Endodermal cell (in vitro differentiated cells): ENCODE measurements around the gene TMEM100. TPM values are rescaled to one million over a fixed set of nuclear protein-coding genes. Genes with fewer than 3 reads are reported as not detected.
"Not testable (repeated sequence)": the region's sequence is repeated elsewhere in the genome, so short reads cannot be mapped to it uniquely, and the experiment has no call there.

Experiments
- DNase-seq: peaks from one replicate; pipeline ENCODE4 v3.0.0-alpha.2; 2017
- H3K27ac ChIP-seq: 2 replicates; pipeline ENCODE4 v1.5.1; 2013; ENCODE audit warnings: mild to moderate bottlenecking, low read depth, low read length, moderate library complexity
- H3K27me3 ChIP-seq: 2 replicates; pipeline ENCODE4 v1.6.1; 2013; ENCODE audit warnings: mild to moderate bottlenecking, low read length, moderate library complexity; ENCODE audit not compliant: insufficient read depth, control insufficient read depth, poor library complexity, severe bottlenecking
- H3K36me3 ChIP-seq: 2 replicates; pipeline ENCODE4 v1.7.0; 2013; ENCODE audit warnings: mild to moderate bottlenecking, low read length, moderate library complexity; ENCODE audit not compliant: control insufficient read depth, insufficient read depth
- H3K4me1 ChIP-seq: one replicate; pipeline ENCODE4 v1.7.0; 2013; ENCODE audit warnings: low read length; ENCODE audit not compliant: control insufficient read depth, insufficient read depth
- H3K4me3 ChIP-seq: 2 replicates; pipeline ENCODE4 v1.5.1; 2013; ENCODE audit warnings: mild to moderate bottlenecking, low read length, moderate library complexity
- H3K9ac ChIP-seq: 2 replicates; pipeline ENCODE4 v1.6.1; 2013; ENCODE audit warnings: mild to moderate bottlenecking, low read length, moderate library complexity; ENCODE audit not compliant: poor library complexity, severe bottlenecking; ENCODE audit errors: extremely low read depth
- H3K9me3 ChIP-seq: 2 replicates; pipeline ENCODE4 v1.6.1; 2013; ENCODE audit warnings: mild to moderate bottlenecking, low read length, moderate library complexity; ENCODE audit not compliant: control insufficient read depth
- H3K27ac Mint-ChIP-seq: 2 replicates; pipeline ENCODE4 v1.8.0; 2020; ENCODE audit warnings: mixed read lengths
- H3K27me3 Mint-ChIP-seq: 2 replicates; pipeline ENCODE4 v1.8.0; 2021; ENCODE audit warnings: mild to moderate bottlenecking, mixed read lengths; ENCODE audit not compliant: insufficient read depth
- H3K36me3 Mint-ChIP-seq: 2 replicates; pipeline ENCODE4 v1.8.0; 2020; ENCODE audit warnings: low read depth, mixed read lengths
- H3K4me1 Mint-ChIP-seq: 2 replicates; pipeline ENCODE4 v1.8.0; 2020; ENCODE audit warnings: mixed read lengths
- H3K4me3 Mint-ChIP-seq: 2 replicates; pipeline ENCODE4 v1.8.0; 2020; ENCODE audit warnings: mild to moderate bottlenecking, moderate library complexity, mixed read lengths
- H3K9me3 Mint-ChIP-seq: 2 replicates; pipeline ENCODE4 v1.8.0; 2020; ENCODE audit warnings: mild to moderate bottlenecking, mixed read lengths
- WGBS, 2 experiments: methylation state at CpG; one replicate each; pipeline versions ENCODE4 v1.1.5 to v1.1.7; 2013; ENCODE audit warnings: missing lambda C conversion rate in 2 of 2, mixed read lengths in 1 of 2; ENCODE audit not compliant: insufficient coverage in 1 of 2, insufficient read length in 1 of 2; 5-methylcytosine and 5-hydroxymethylcytosine counted together
- total RNA-seq, 2 donors: library from RNA; stranded (reverse); fragmentation: NEBNext Ultra II Directional in 1 of 2; extraction: Animal tissue kit (Norgen Biotek cat#: 25700) in 1 of 2; gene quantifications; 2 replicates in 1 of 2; 3 replicates in 1 of 2; pipeline ENCODE4 v1.2.1, GENCODE V29; 2021
- TF ChIP-seq, protein P1 (sequence below): fragments of 200-600 bp; sonication (generic); conservative IDR thresholded peaks from 2 replicates; pipeline ENCODE4 v1.5.0; 2021; ENCODE audit warnings: antibody characterized with exemption, mild to moderate bottlenecking

TMEM100 gene
- total RNA-seq, 2 donors from 2014 or later = 0.71 to 4.3 TPM

DNA sequence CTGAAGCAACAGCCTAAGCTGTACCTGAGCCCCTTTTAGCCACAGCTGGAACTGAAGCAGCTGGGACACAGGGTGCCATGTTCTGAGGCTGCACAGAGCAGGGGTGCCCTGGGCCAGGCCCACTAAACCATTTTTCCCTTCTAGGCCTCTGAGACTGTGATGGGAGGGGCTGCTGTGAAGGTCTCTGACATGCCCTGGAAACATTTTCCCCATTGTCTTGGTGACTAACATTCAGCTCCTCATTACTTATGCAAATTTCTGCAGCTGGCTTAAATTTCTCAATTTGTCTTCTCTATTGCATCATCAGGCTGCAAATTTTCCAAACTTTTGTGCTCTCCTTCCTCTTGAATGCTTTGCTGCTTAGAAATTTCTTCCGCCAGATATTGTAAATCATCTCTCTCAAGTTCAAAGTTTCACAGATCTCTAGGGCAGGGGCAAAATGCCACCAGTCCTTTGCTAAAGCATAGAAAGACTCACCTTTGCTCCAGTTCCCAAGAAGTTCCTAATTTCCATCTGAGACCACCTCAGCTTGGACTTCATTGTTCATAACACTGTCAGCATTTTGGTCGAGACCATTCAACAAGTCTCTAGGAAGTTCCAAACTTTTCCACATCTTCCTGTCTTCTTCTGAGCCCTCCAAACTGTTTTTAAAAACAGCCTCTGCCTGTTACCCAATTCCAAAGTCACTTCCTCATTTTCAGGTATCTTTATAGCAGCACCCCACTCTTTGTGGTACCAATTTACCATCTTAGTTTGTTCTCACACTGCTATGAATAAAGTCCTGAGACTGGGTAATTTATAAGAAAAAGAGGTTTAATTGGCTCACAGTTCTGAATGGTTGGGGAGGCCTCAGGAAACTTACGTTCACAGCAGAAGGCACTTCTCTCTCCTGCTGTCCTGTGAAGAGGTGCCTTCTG lies 49.8 kb downstream of the TMEM100 start:
- no peak for DNase-seq
- Histone ChIP-seq H3K9ac (no peak overlapping the region), H3K4me1 (peaks cover 4% of the 10 kb centered on the region), H3K9me3 (no peaks in the 10 kb centered on the region), H3K36me3 (no peaks in the 10 kb centered on the region), H3K27me3 (no peaks in the 10 kb centered on the region), H3K4me3 (no peak overlapping the region), H3K27ac (no peak overlapping the region)
- Mint-ChIP-seq H3K27me3 (no peaks in the 10 kb centered on the region), H3K36me3 (no peaks in the 10 kb centered on the region), H3K4me1 (peaks cover 12% of the 10 kb centered on the region), H3K4me3 (no peak overlapping the region), H3K9me3 (peaks cover 4% of the 10 kb centered on the region), H3K27ac (no peak overlapping the region)
- TF ChIP-seq, protein P1, sequence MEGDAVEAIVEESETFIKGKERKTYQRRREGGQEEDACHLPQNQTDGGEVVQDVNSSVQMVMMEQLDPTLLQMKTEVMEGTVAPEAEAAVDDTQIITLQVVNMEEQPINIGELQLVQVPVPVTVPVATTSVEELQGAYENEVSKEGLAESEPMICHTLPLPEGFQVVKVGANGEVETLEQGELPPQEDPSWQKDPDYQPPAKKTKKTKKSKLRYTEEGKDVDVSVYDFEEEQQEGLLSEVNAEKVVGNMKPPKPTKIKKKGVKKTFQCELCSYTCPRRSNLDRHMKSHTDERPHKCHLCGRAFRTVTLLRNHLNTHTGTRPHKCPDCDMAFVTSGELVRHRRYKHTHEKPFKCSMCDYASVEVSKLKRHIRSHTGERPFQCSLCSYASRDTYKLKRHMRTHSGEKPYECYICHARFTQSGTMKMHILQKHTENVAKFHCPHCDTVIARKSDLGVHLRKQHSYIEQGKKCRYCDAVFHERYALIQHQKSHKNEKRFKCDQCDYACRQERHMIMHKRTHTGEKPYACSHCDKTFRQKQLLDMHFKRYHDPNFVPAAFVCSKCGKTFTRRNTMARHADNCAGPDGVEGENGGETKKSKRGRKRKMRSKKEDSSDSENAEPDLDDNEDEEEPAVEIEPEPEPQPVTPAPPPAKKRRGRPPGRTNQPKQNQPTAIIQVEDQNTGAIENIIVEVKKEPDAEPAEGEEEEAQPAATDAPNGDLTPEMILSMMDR = no peak
- 87 to 92% methylated on average over 3 of the region's 3 CpGs for WGBS, 2 experiments

DNA sequence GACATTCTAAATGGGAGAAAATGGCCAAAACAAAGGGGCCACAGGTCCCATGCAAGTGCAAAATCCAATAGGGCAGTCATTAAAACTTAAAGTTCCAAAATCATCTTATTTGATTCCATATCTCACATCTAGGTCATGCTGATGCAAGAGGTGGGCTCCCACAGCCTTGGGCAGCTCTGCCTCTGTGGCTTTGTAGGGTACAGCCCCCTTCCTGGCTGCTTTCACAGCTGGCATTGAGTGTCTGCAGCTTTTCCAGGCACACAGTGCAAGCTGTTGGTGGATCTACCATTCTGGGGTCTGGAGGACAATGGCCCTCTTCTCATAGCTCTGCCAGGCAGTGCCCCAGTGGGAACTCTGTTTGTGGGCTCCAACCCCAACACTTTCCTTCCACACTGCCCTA lies 50.7 kb downstream of the TMEM100 start:
- not testable (repeated sequence) for H3K9me3 ChIP-seq, H3K4me3 Mint-ChIP-seq, H3K9ac ChIP-seq, H3K4me3 ChIP-seq, DNase-seq, H3K36me3 ChIP-seq, H3K27ac Mint-ChIP-seq, H3K27ac ChIP-seq, H3K27me3 ChIP-seq, H3K27me3 Mint-ChIP-seq, H3K4me1 ChIP-seq, H3K9me3 Mint-ChIP-seq, H3K36me3 Mint-ChIP-seq
- H3K4me1 Mint-ChIP-seq = peaks cover 12% of the 10 kb centered on the region

Other genes starting within 250 kb of the TMEM100 start
- not detected for gene SMIM36, start 211.4 kb downstream of the TMEM100 start, total RNA-seq
- gene PCTP, start 28.2 kb upstream of the TMEM100 start, total RNA-seq = 10 to 100 TPM; 29.0 to 47.2 TPM